ENCODE results near the gene LRFN2. TPM values are rescaled to one million over a fixed set of nuclear protein-coding genes. Genes with fewer than 3 reads are reported as not detected.
A peak's percentile ranks its signal among the peaks of the same experiment; 100 is the strongest.

The LRFN2 gene
- total and polyA plus RNA-seq, 2 of the 8 experiments (the other 6 are each of a cell fraction or from before 2014, with no cell fraction given): 2.3 TPM

- 0 out of 2 replicates have a peak overlapping the region, but pooled peaks have one; percentile 9 for H2BK20ac ChIP-seq (ENCODE audit: low read length)
- no peak overlapping the region for H3K27ac ChIP-seq (ENCODE audit: low read depth, low read length)
- H2AFZ ChIP-seq (ENCODE audit: low read length): no peak overlapping the region
- peak overlapping the region; percentile 71; the same call in 1 of the 2 replicates for H2BK12ac ChIP-seq (ENCODE audit: low read depth, low read length)
- H3K9ac ChIP-seq (replicated peaks in 1 of 4; ENCODE audit: extremely low read depth in 1 of 4, low read depth in 3 of 4, low read length in 3 of 4): no peak overlapping the region
- no peak overlapping the region; the same call in 1 of the 2 replicates for H2AK5ac ChIP-seq (ENCODE audit: low read depth, low read length)
- FAIRE-seq: no peak
- H4K20me1 ChIP-seq (replicated peaks in 1 of 2; ENCODE audit: control insufficient read depth in 1 of 2, insufficient read depth in 2 of 2, low read length in 2 of 2): no peaks in the 10 kb centered on the region
- H3K27me3 ChIP-seq (replicated peaks in 1 of 4; ENCODE audit: control insufficient read depth in 3 of 4, extremely low read depth in 1 of 4, insufficient read depth in 3 of 4, low read length in 3 of 4): no peaks in the 10 kb centered on the region
- H3K79me1 ChIP-seq (ENCODE audit: low read depth, low read length): no peaks in the 10 kb centered on the region
- H3K9me3 ChIP-seq (ENCODE audit: insufficient read depth in 2 of 2, low read depth in 1 of 2, low read length in 1 of 2): no peaks in the 10 kb centered on the region
- no peak overlapping the region for H2BK120ac ChIP-seq (replicated peaks; ENCODE audit: low read depth, low read length)
- no peak for DNase-seq (ENCODE audit: low read depth in 1 of 2, low spot score in 2 of 2)
- no peak overlapping the region for H3K18ac ChIP-seq (ENCODE audit: extremely low read depth, low read length)
- no peaks in the 10 kb centered on the region for H3K36me3 ChIP-seq (ENCODE audit: control insufficient read depth in 2 of 4, insufficient read depth in 4 of 4, low read length in 3 of 4)
- H4K8ac ChIP-seq (ENCODE audit: extremely low read depth, insufficient read depth, low read length): no peak overlapping the region
- no peak overlapping the region for H3K23ac ChIP-seq (ENCODE audit: insufficient read length)
- no peak overlapping the region for H3K4me3 ChIP-seq (ENCODE audit: extremely low read depth in 1 of 4, insufficient read depth in 2 of 4, low read depth in 3 of 4, low read length in 4 of 4)
- H2BK15ac ChIP-seq (ENCODE audit: low read length): peak overlapping the region; percentile 31; the same call in 1 of the 2 replicates
- WGBS, 2 experiments (ENCODE audit: extremely low coverage in 1 of 2, insufficient coverage in 1 of 2, insufficient read length in 1 of 2, insufficient replicate concordance in 2 of 2, low coverage in 1 of 2, low lambda C conversion rate in 2 of 2, missing lambda C conversion rate in 1 of 2): 91% methylated on average over 6 of the region's 6 CpGs; no CpG with 5 or more reads in 1 of the 2 experiments
- H3K4ac ChIP-seq (replicated peaks; ENCODE audit: insufficient read length, low read depth, low read length): no peak overlapping the region
- ChIA-PET CTCF (ENCODE audit: partially characterized antibody) (interaction anchor here (1.3 kb wide), 1 partner anchor 82 kb away, joined by 4 read pairs; no protein-coding TSS in a partner anchor), POLR2A (ENCODE audit: partially characterized antibody) (no interaction called here)
- peak overlapping the region; percentile 37; the same call in 1 of the 2 replicates for H2BK5ac ChIP-seq (ENCODE audit: low read depth, low read length)
- H3K4me2 ChIP-seq (ENCODE audit: insufficient read depth in 1 of 2, low read depth in 2 of 2, low read length in 2 of 2): no peak overlapping the region
- no peaks in the 10 kb centered on the region for H3K79me2 ChIP-seq (ENCODE audit: control insufficient read depth in 1 of 2, insufficient read depth in 2 of 2, low read length in 2 of 2)
- H4K91ac ChIP-seq (replicated peaks; ENCODE audit: insufficient read length, low read length): peak overlapping the region; percentile 30
- H3K4me1 ChIP-seq (replicated peaks in 1 of 4; ENCODE audit: control insufficient read depth in 3 of 4, insufficient read depth in 4 of 4, low read length in 3 of 4): peaks cover 3 to 9% (median 7%) of the 10 kb centered on the region in 4 experiments
- no peak overlapping the region for H3K56ac ChIP-seq (replicated peaks; ENCODE audit: insufficient read length, low read depth, low read length)
- no peak overlapping the region for H4K5ac ChIP-seq (ENCODE audit: insufficient read length, low read depth, low read length)
- TF ChIP-seq CTBP2 (IDR thresholded peaks at IDR 0.05; ENCODE audit: borderline replicate concordance, insufficient read depth, insufficient read length, low read length) (no peak), TAF7 (optimal IDR thresholded peaks at IDR 0.05; ENCODE audit: borderline replicate concordance, low read depth, low read length) (no peak), BACH1 (IDR thresholded peaks at IDR 0.05; ENCODE audit: low read length) (no peak), SAP30 (IDR thresholded peaks at IDR 0.05; ENCODE audit: insufficient read depth, insufficient replicate concordance, low read length) (no peak), RBBP5 (IDR thresholded peaks at IDR 0.05; ENCODE audit: borderline replicate concordance, low read depth, low read length) (no peak), EP300 (IDR thresholded peaks at IDR 0.05; ENCODE audit: borderline replicate concordance in 1 of 2, low read depth in 2 of 2, low read length in 2 of 2) (no peak)
- H3K23me2 ChIP-seq (ENCODE audit: low read depth, low read length): no peaks in the 10 kb centered on the region
- H3K14ac ChIP-seq (ENCODE audit: insufficient read length): no peak overlapping the region
These were observed 175.3 kb downstream of the LRFN2 start for GRCh38 chr6:40411881-40412280.

Measured in H1 (cell line).